ENCODE results near the gene MPL. TPM values are rescaled to one million over a fixed set of nuclear protein-coding genes. Genes with fewer than 3 reads are reported as not detected.

Gene MPL
- total and polyA plus RNA-seq, 2 of the 13 experiments (the other 11 are each of a cell fraction or from before 2014, with no cell fraction given) = not detected

- TF ChIP-seq IRF2 (CRISPR knock-in tag; IDR thresholded peaks at IDR 0.05) (peak; percentile 72; the same call in 1 of the 2 replicates), KDM6A (CRISPR knock-in tag; IDR thresholded peaks at IDR 0.05; ENCODE audit: low read depth) (0 out of 2 replicates have a peak, but pooled peaks have one; percentile 26), ZSCAN21 (CRISPR knock-in tag; IDR thresholded peaks at IDR 0.05; ENCODE audit: borderline replicate concordance) (peak; percentile 53; the same call in 1 of the 2 replicates), NFIB (CRISPR knock-in tag; IDR thresholded peaks at IDR 0.05; ENCODE audit: borderline replicate concordance) (no peak), KAT2B (IDR thresholded peaks at IDR 0.05; ENCODE audit: borderline replicate concordance, low read depth, low read length) (no peak), ZNF496 (CRISPR knock-in tag; IDR thresholded peaks at IDR 0.05; ENCODE audit: insufficient replicate concordance) (no peak), REPIN1 (CRISPR knock-in tag; IDR thresholded peaks at IDR 0.05; ENCODE audit: borderline replicate concordance, low read depth) (peak; percentile 90), ZNF232 (CRISPR knock-in tag; IDR thresholded peaks at IDR 0.05; ENCODE audit: borderline replicate concordance) (peak; percentile 43; the same call in 1 of the 2 replicates), ZNF724P (CRISPR knock-in tag; IDR thresholded peaks at IDR 0.05; ENCODE audit: borderline replicate concordance) (no peak), ZNF230 (CRISPR knock-in tag; IDR thresholded peaks at IDR 0.05) (0 out of 2 replicates have a peak, but pooled peaks have one; percentile 34), SMAD9 (CRISPR knock-in tag; IDR thresholded peaks at IDR 0.05) (no peak), ZNF713 (CRISPR knock-in tag; IDR thresholded peaks at IDR 0.05) (no peak), ZNF7 (CRISPR knock-in tag; IDR thresholded peaks at IDR 0.05) (no peak), GZF1 (CRISPR knock-in tag; IDR thresholded peaks at IDR 0.05) (0 out of 2 replicates have a peak, but pooled peaks have one; percentile 34), U2AF1 (optimal IDR thresholded peaks at IDR 0.05; ENCODE audit: low read depth, low read length) (no peak), JARID2 (CRISPR knock-in tag; IDR thresholded peaks at IDR 0.05; ENCODE audit: insufficient replicate concordance) (peak; percentile 74), DR1 (CRISPR knock-in tag; IDR thresholded peaks at IDR 0.05) (peak; percentile 72; the same call in 1 of the 2 replicates), ONECUT2 (CRISPR knock-in tag; IDR thresholded peaks at IDR 0.05) (no peak), ZNF234 (CRISPR knock-in tag; conservative IDR thresholded peaks at IDR 0.05) (no peak)
- TF ChIP-seq, protein P1, sequence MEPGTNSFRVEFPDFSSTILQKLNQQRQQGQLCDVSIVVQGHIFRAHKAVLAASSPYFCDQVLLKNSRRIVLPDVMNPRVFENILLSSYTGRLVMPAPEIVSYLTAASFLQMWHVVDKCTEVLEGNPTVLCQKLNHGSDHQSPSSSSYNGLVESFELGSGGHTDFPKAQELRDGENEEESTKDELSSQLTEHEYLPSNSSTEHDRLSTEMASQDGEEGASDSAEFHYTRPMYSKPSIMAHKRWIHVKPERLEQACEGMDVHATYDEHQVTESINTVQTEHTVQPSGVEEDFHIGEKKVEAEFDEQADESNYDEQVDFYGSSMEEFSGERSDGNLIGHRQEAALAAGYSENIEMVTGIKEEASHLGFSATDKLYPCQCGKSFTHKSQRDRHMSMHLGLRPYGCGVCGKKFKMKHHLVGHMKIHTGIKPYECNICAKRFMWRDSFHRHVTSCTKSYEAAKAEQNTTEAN (CRISPR knock-in tag; conservative IDR thresholded peaks at IDR 0.05) = peak; percentile 59; the same call in 1 of the 2 replicates
- TF ChIP-seq, protein P2, sequence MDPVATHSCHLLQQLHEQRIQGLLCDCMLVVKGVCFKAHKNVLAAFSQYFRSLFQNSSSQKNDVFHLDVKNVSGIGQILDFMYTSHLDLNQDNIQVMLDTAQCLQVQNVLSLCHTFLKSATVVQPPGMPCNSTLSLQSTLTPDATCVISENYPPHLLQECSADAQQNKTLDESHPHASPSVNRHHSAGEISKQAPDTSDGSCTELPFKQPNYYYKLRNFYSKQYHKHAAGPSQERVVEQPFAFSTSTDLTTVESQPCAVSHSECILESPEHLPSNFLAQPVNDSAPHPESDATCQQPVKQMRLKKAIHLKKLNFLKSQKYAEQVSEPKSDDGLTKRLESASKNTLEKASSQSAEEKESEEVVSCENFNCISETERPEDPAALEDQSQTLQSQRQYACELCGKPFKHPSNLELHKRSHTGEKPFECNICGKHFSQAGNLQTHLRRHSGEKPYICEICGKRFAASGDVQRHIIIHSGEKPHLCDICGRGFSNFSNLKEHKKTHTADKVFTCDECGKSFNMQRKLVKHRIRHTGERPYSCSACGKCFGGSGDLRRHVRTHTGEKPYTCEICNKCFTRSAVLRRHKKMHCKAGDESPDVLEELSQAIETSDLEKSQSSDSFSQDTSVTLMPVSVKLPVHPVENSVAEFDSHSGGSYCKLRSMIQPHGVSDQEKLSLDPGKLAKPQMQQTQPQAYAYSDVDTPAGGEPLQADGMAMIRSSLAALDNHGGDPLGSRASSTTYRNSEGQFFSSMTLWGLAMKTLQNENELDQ (CRISPR knock-in tag; IDR thresholded peaks at IDR 0.05; ENCODE audit: borderline replicate concordance) = no peak
- TF ChIP-seq, protein P3, sequence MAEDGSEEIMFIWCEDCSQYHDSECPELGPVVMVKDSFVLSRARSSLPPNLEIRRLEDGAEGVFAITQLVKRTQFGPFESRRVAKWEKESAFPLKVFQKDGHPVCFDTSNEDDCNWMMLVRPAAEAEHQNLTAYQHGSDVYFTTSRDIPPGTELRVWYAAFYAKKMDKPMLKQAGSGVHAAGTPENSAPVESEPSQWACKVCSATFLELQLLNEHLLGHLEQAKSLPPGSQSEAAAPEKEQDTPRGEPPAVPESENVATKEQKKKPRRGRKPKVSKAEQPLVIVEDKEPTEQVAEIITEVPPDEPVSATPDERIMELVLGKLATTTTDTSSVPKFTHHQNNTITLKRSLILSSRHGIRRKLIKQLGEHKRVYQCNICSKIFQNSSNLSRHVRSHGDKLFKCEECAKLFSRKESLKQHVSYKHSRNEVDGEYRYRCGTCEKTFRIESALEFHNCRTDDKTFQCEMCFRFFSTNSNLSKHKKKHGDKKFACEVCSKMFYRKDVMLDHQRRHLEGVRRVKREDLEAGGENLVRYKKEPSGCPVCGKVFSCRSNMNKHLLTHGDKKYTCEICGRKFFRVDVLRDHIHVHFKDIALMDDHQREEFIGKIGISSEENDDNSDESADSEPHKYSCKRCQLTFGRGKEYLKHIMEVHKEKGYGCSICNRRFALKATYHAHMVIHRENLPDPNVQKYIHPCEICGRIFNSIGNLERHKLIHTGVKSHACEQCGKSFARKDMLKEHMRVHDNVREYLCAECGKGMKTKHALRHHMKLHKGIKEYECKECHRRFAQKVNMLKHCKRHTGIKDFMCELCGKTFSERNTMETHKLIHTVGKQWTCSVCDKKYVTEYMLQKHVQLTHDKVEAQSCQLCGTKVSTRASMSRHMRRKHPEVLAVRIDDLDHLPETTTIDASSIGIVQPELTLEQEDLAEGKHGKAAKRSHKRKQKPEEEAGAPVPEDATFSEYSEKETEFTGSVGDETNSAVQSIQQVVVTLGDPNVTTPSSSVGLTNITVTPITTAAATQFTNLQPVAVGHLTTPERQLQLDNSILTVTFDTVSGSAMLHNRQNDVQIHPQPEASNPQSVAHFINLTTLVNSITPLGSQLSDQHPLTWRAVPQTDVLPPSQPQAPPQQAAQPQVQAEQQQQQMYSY (CRISPR knock-in tag; IDR thresholded peaks at IDR 0.05) = no peak
Observed at GRCh38 chr1:43389326-43390313, 52.0 kb downstream of the MPL start, which contains the start of the genes MED8 and SZT2 (continued).

Measured in HepG2 (cell line).